ENCODE results near the gene HOATZ.
A peak's percentile ranks its signal among the peaks of the same experiment; 100 is the strongest.

- TF ChIP-seq SKIL (CRISPR knock-in tag; IDR thresholded peaks at IDR 0.05; ENCODE audit: borderline replicate concordance) (no peak), SAFB2 (CRISPR knock-in tag; IDR thresholded peaks at IDR 0.05; ENCODE audit: borderline replicate concordance, low read depth) (no peak), HNF4A (CRISPR knock-in tag; IDR thresholded peaks at IDR 0.05) (peak; percentile 51), PHF20 (CRISPR knock-in tag; IDR thresholded peaks at IDR 0.05) (no peak), SYNCRIP (IDR thresholded peaks at IDR 0.05; ENCODE audit: insufficient read depth, low read depth, low read length) (no peak), SNAPC5 (CRISPR knock-in tag; IDR thresholded peaks at IDR 0.05; ENCODE audit: borderline replicate concordance) (no peak), POLR2AphosphoS5 (IDR thresholded peaks at IDR 0.05; ENCODE audit: low read depth, low read length) (no peak), ZNF468 (CRISPR knock-in tag; IDR thresholded peaks at IDR 0.05) (no peak), PBX3 (CRISPR knock-in tag; IDR thresholded peaks at IDR 0.05; ENCODE audit: borderline replicate concordance) (no peak), CREM (IDR thresholded peaks at IDR 0.05) (no peak), CREM (CRISPR knock-in tag; IDR thresholded peaks at IDR 0.05) (no peak)
- TF ChIP-seq, protein P1, sequence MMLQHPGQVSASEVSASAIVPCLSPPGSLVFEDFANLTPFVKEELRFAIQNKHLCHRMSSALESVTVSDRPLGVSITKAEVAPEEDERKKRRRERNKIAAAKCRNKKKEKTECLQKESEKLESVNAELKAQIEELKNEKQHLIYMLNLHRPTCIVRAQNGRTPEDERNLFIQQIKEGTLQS (CRISPR knock-in tag; IDR thresholded peaks at IDR 0.05), result no peak
- TF ChIP-seq, protein P2, sequence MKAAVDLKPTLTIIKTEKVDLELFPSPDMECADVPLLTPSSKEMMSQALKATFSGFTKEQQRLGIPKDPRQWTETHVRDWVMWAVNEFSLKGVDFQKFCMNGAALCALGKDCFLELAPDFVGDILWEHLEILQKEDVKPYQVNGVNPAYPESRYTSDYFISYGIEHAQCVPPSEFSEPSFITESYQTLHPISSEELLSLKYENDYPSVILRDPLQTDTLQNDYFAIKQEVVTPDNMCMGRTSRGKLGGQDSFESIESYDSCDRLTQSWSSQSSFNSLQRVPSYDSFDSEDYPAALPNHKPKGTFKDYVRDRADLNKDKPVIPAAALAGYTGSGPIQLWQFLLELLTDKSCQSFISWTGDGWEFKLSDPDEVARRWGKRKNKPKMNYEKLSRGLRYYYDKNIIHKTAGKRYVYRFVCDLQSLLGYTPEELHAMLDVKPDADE (CRISPR knock-in tag; IDR thresholded peaks at IDR 0.05), result no peak
These were observed 48.3 kb downstream of the HOATZ start for GRCh38 chr11:111562692-111563389.
